Measurements from ENCODE around the gene PLCL2. TPM values are rescaled to one million over a fixed set of nuclear protein-coding genes. Genes with fewer than 3 reads are reported as not detected.

Gene PLCL2
- total RNA-seq, 1 experiment from 2014 or later, result 32.1 TPM

DNA sequence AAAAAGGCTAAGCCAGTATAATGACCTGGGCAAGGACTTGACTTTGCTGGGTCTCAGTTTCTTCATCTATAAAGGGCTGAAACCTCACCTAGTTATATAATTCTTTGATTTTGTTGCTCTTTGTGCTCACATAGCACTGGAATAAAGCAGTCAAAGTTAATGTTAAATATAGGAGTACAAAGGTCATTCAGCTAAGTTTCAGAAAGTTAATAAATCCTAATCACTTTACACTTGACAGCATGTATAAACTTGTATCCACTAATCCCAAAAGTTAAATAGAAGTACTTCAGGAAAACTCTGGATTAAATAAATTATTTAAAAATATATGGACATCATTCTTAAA lies 33.9 kb downstream of the PLCL2 start:
- H4K8ac ChIP-seq (replicated peaks; ENCODE audit: insufficient read length, low read depth, low read length), result no peak overlapping the region
- H2BK20ac ChIP-seq (ENCODE audit: low read depth, low read length, poor library complexity, severe bottlenecking), result no peak overlapping the region
- no peaks in the 10 kb centered on the region for H3K27me3 ChIP-seq (ENCODE audit: insufficient read depth, low read length)
- H3K14ac ChIP-seq (ENCODE audit: insufficient read depth, low read length), result no peak overlapping the region
- no peak overlapping the region for H4K5ac ChIP-seq (ENCODE audit: insufficient read length, low read depth, low read length)
- H4K91ac ChIP-seq (ENCODE audit: insufficient read length, low read depth, low read length), result no peak overlapping the region
- no peaks in the 10 kb centered on the region for H3K9me3 Mint-ChIP-seq
- no peak overlapping the region for H3K23ac ChIP-seq (ENCODE audit: insufficient read length, low read depth, low read length)
- peaks cover 45 to 53% of the 10 kb centered on the region in 2 experiments for H3K4me1 Mint-ChIP-seq
- H3K79me2 ChIP-seq (ENCODE audit: insufficient read depth, low read length), result no peaks in the 10 kb centered on the region
- H3K4me2 ChIP-seq (ENCODE audit: insufficient read depth, insufficient read length, low read length), result no peak overlapping the region
- no peak overlapping the region for H3K18ac ChIP-seq (ENCODE audit: insufficient read length, low read depth, low read length)
- TF ChIP-seq, protein P1, sequence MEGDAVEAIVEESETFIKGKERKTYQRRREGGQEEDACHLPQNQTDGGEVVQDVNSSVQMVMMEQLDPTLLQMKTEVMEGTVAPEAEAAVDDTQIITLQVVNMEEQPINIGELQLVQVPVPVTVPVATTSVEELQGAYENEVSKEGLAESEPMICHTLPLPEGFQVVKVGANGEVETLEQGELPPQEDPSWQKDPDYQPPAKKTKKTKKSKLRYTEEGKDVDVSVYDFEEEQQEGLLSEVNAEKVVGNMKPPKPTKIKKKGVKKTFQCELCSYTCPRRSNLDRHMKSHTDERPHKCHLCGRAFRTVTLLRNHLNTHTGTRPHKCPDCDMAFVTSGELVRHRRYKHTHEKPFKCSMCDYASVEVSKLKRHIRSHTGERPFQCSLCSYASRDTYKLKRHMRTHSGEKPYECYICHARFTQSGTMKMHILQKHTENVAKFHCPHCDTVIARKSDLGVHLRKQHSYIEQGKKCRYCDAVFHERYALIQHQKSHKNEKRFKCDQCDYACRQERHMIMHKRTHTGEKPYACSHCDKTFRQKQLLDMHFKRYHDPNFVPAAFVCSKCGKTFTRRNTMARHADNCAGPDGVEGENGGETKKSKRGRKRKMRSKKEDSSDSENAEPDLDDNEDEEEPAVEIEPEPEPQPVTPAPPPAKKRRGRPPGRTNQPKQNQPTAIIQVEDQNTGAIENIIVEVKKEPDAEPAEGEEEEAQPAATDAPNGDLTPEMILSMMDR (conservative IDR thresholded peaks at IDR 0.05), result no peak
- no peak overlapping the region for H2BK120ac ChIP-seq (ENCODE audit: low read depth, low read length, poor library complexity, severe bottlenecking)
- H3K9me3 ChIP-seq (ENCODE audit: control insufficient read depth, low read depth, low read length), result no peaks in the 10 kb centered on the region
- no peaks in the 10 kb centered on the region for H3K27me3 Mint-ChIP-seq (ENCODE audit: low read depth)
- H4K20me1 ChIP-seq (ENCODE audit: control insufficient read depth, insufficient read depth, insufficient read length), result no peaks in the 10 kb centered on the region
- no peak for DNase-seq
- H3K56ac ChIP-seq (ENCODE audit: insufficient read length, low read depth, low read length), result no peak overlapping the region
- no peak overlapping the region for H2BK15ac ChIP-seq (ENCODE audit: low read depth, low read length)
- no peak overlapping the region for H2BK5ac ChIP-seq (ENCODE audit: insufficient read length, low read length)
- no peaks in the 10 kb centered on the region for H3K23me2 ChIP-seq (ENCODE audit: insufficient read length, low read depth, low read length, poor library complexity, severe bottlenecking)
- no peak overlapping the region for H3K4me3 Mint-ChIP-seq
- no peak overlapping the region for H3K27ac ChIP-seq (ENCODE audit: insufficient read length, low read depth, low read length)
- 0 out of 7 replicates have a peak, but pooled peaks cover 0 to 2% (median 0%) of the 10 kb centered on the region in 3 experiments for H3K36me3 Mint-ChIP-seq (ENCODE audit: insufficient read depth in 1 of 3, low read depth in 3 of 3)
- no peak overlapping the region for H3T11ph ChIP-seq (ENCODE audit: low read length)
- no peak overlapping the region for H2AFZ ChIP-seq (ENCODE audit: low read length)
- no peaks in the 10 kb centered on the region for H3K79me1 ChIP-seq (ENCODE audit: insufficient read depth, low read depth, low read length, poor library complexity, severe bottlenecking)
- H3K4me1 ChIP-seq (ENCODE audit: insufficient read depth, low read length), result no peaks in the 10 kb centered on the region; the same call in 1 of the 2 replicates
- H3K4ac ChIP-seq (ENCODE audit: low read depth, low read length), result no peak overlapping the region
- no peak overlapping the region for H3K9ac ChIP-seq (ENCODE audit: extremely low read depth, insufficient read length, low read length)
- no peak overlapping the region for H3K27ac Mint-ChIP-seq
- H2AK5ac ChIP-seq (ENCODE audit: insufficient read length, low read length), result no peak overlapping the region
- no peak overlapping the region for H2BK12ac ChIP-seq (ENCODE audit: insufficient read length, low read depth, low read length)
